Liver (tissue), 9 donors: ENCODE results near the gene PIGV. TPM values are rescaled to one million over a fixed set of nuclear protein-coding genes. Genes with fewer than 3 reads are reported as not detected.

Experiments used
- DNase-seq: peaks from one replicate; pipeline ENCODE4 v3.0.0-alpha.2; 2017; ENCODE audit warnings: low spot score
- H3K27ac ChIP-seq, 2 donors: one replicate each; pipeline ENCODE4 v1.7.0; 2013; ENCODE audit warnings: inconsistent platforms in 2 of 2, low read length in 2 of 2, control low read depth in 1 of 2, low read depth in 1 of 2, mild to moderate bottlenecking in 1 of 2
- H3K27me3 ChIP-seq, 4 donors: one replicate each; pipeline versions ENCODE4 v1.6.1 to v1.7.0; 2013; ENCODE audit warnings: low read length in 3 of 4, inconsistent platforms in 1 of 4, mild to moderate bottlenecking in 1 of 4, moderate library complexity in 1 of 4; ENCODE audit not compliant: control insufficient read depth in 4 of 4, insufficient read depth in 4 of 4
- H3K36me3 ChIP-seq, 4 donors: one replicate each; pipeline versions ENCODE4 v1.6.1 to v1.7.0; 2013; ENCODE audit warnings: low read length in 3 of 4, mild to moderate bottlenecking in 3 of 4, low read depth in 1 of 4, moderate library complexity in 1 of 4; ENCODE audit not compliant: control insufficient read depth in 4 of 4, insufficient read depth in 3 of 4
- H3K4me1 ChIP-seq, 4 donors: one replicate each; pipeline versions ENCODE4 v1.6.1 to v1.7.0; 2013; ENCODE audit warnings: low read length in 3 of 4, mild to moderate bottlenecking in 3 of 4, moderate library complexity in 1 of 4; ENCODE audit not compliant: control insufficient read depth in 4 of 4, insufficient read depth in 4 of 4
- H3K4me3 ChIP-seq, 3 donors: one replicate each; pipeline versions ENCODE4 v1.6.1 to v1.7.0; 2013; ENCODE audit warnings: low read length in 3 of 3, control low read depth in 1 of 3, low read depth in 1 of 3, mild to moderate bottlenecking in 1 of 3
- H3K9ac ChIP-seq, 2 donors: one replicate each; pipeline ENCODE4 v1.7.0; 2013; ENCODE audit warnings: low read length in 2 of 2, mild to moderate bottlenecking in 2 of 2, moderate library complexity in 2 of 2, control low read depth in 1 of 2, low read depth in 1 of 2
- H3K9me3 ChIP-seq, 4 donors: one replicate each; pipeline versions ENCODE4 v1.6.1 to v1.7.0; 2013; ENCODE audit warnings: low read length in 3 of 4; ENCODE audit not compliant: control insufficient read depth in 4 of 4
- EGR1 ChIP-seq, 2 donors: IDR thresholded peaks; 2 replicates each; pipeline ENCODE4 v1.6.1; 2016 to 2018; ENCODE audit warnings: antibody characterized with exemption in 2 of 2, low read depth in 2 of 2
- FOXA1 ChIP-seq: IDR thresholded peaks from 2 replicates; pipeline ENCODE4 v1.6.1; 2016; ENCODE audit warnings: antibody characterized with exemption
- FOXA2 ChIP-seq: IDR thresholded peaks from 2 replicates; pipeline ENCODE4 v1.6.1; 2016; ENCODE audit warnings: antibody characterized with exemption
- GABPA ChIP-seq, 2 donors: IDR thresholded peaks in 1 of 2; conservative IDR thresholded peaks in 1 of 2; 2 replicates each; pipeline ENCODE4 v1.6.1; 2016; ENCODE audit warnings: antibody characterized with exemption in 2 of 2, mild to moderate bottlenecking in 1 of 2, moderate library complexity in 1 of 2
- HNF4A ChIP-seq, 2 donors: conservative IDR thresholded peaks; 2 replicates each; pipeline ENCODE4 v1.6.1; 2016; ENCODE audit warnings: antibody characterized with exemption in 2 of 2, mild to moderate bottlenecking in 2 of 2
- HNF4G ChIP-seq: IDR thresholded peaks from 2 replicates; pipeline ENCODE4 v1.6.1; 2016; ENCODE audit warnings: antibody characterized with exemption
- JUND ChIP-seq, 2 donors: IDR thresholded peaks; 2 replicates each; pipeline ENCODE4 v1.6.1; 2016; ENCODE audit warnings: antibody characterized with exemption in 2 of 2
- NR2F2 ChIP-seq: IDR thresholded peaks from 2 replicates; pipeline ENCODE4 v1.6.1; 2016; ENCODE audit warnings: antibody characterized with exemption
- RAD21 ChIP-seq, 2 donors: IDR thresholded peaks; 2 replicates each; pipeline ENCODE4 v1.6.1; 2016; ENCODE audit warnings: antibody characterized with exemption in 2 of 2, mild to moderate bottlenecking in 2 of 2
- RXRA ChIP-seq, 2 donors: IDR thresholded peaks; 2 replicates each; pipeline ENCODE4 v1.6.1; 2017 to 2018; ENCODE audit warnings: antibody characterized with exemption in 2 of 2, mild to moderate bottlenecking in 1 of 2
- SP1 ChIP-seq: IDR thresholded peaks from 2 replicates; pipeline ENCODE4 v1.6.1; 2018; ENCODE audit warnings: antibody characterized with exemption, mild to moderate bottlenecking
- TAF1 ChIP-seq: conservative IDR thresholded peaks from 2 replicates; pipeline ENCODE4 v1.6.1; 2016; ENCODE audit warnings: antibody characterized with exemption, mild to moderate bottlenecking
- YY1 ChIP-seq: IDR thresholded peaks from 2 replicates; pipeline ENCODE4 v1.6.1; 2016; ENCODE audit warnings: antibody characterized with exemption, mild to moderate bottlenecking
- WGBS: extraction: QIAGEN DNeasy Blood & Tissue Kit; methylation state at CpG from one replicate; pipeline ENCODE4 v1.1.7; 2013; 5-methylcytosine and 5-hydroxymethylcytosine counted together
- polyA plus RNA-seq, 2 donors: library from polyadenylated mRNA; stranded (reverse) in 1 of 2; unstranded in 1 of 2; fragments of 200-250 nt in 1 of 2; fragments of >200 nt in 1 of 2; fragmentation: Nextera tagmentation in 1 of 2; extraction: Ambion mirVana in 1 of 2; gene quantifications; one replicate each; pipeline versions ENCODE4 v1.2.1 to v1.2.3, GENCODE V29; 2013 to 2015
- total RNA-seq, 2 donors: library from RNA; depleted of rRNA; stranded (reverse); fragments of >200 nt; gene quantifications; one replicate each; pipeline ENCODE4 v1.2.3, GENCODE V29; 2014
- TF ChIP-seq, protein P1 (sequence below): IDR thresholded peaks from 2 replicates; pipeline ENCODE4 v1.6.1; 2016; ENCODE audit warnings: antibody characterized with exemption, mild to moderate bottlenecking
- TF ChIP-seq, protein P2 (sequence below): IDR thresholded peaks from 2 replicates; pipeline ENCODE4 v1.6.1; 2016; ENCODE audit warnings: antibody characterized with exemption
- TF ChIP-seq, protein P3 (sequence below): fragments of 150-350 bp; IDR thresholded peaks from 2 replicates; pipeline ENCODE4 v1.5.1; 2017; ENCODE audit warnings: improper control_type of control experiment, low read depth, low read length; ENCODE audit not compliant: missing input control
- TF ChIP-seq, protein P4 (sequence below): IDR thresholded peaks from 2 replicates; pipeline ENCODE4 v1.6.1; 2016; ENCODE audit warnings: antibody characterized with exemption
- TF ChIP-seq, protein P5 (sequence below): IDR thresholded peaks from 2 replicates; pipeline ENCODE4 v1.6.1; 2016; ENCODE audit warnings: antibody characterized with exemption
- donor health status: healthy.
- donor health status: healthy.
- donor health status: healthy.
- donor health status: healthy.
- donor health status: healthy.

Gene PIGV
- total and polyA plus RNA-seq, 4 donors = 13.9 to 24.3 (median 14.8) TPM

DNA sequence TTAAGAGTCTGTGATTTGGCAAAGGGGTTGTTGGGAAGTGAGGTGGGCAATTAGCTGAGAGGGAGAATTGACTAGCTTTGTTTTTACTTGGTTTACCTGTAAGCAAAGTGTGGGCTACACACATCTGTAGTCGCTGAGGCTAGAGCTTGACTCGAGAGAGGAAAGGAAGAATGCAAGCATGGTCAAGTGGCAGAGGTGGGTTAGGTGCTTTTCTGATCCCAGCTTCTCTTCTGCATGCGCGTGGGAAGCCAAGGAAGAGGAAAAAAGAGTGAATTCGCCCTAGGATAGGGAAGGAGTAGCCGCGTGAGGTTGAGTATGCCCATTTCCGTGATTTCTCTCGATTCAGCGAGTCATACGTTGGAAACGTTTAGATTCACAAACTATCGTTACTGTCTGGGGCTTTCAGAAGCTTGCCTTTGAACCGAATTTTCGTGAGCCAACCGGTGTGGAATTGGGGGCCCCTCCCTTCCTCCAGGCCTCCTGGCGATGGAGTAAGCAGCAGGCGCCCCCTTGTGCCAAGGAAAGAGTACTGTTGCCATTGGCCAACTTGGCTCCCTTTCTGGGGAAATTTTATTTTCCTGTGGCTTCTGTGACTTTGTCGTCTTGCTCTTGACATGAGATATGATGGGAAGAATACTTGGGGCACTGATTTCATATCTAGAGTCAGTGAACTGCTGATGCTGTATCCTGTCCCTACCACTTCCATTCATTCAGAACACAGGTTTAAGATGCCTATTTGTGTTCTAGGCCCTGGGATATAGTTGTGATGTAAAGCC, 1.3 kb downstream of the PIGV start:
- TF ChIP-seq RXRA (IDR thresholded peaks at IDR 0.05) (peak; percentile 49 to 67), SP1 (peak; percentile 32), TAF1 (peak; percentile 47), RAD21 (IDR thresholded peaks at IDR 0.05) (peak; percentile 100), FOXA1 (peak; percentile 13), EGR1 (IDR thresholded peaks at IDR 0.05; ENCODE audit: low read depth in 2 of 2) (no peak), JUND (IDR thresholded peaks at IDR 0.05) (no peak), HNF4G (no peak), GABPA (IDR thresholded peaks at IDR 0.05 in 1 of 2, conservative IDR thresholded peaks at IDR 0.05 in 1 of 2) (no peak), NR2F2 (no peak), HNF4A (conservative IDR thresholded peaks at IDR 0.05) (peak; percentile 10 to 30), YY1 (peak; percentile 32), FOXA2 (no peak)
- TF ChIP-seq, protein P1, sequence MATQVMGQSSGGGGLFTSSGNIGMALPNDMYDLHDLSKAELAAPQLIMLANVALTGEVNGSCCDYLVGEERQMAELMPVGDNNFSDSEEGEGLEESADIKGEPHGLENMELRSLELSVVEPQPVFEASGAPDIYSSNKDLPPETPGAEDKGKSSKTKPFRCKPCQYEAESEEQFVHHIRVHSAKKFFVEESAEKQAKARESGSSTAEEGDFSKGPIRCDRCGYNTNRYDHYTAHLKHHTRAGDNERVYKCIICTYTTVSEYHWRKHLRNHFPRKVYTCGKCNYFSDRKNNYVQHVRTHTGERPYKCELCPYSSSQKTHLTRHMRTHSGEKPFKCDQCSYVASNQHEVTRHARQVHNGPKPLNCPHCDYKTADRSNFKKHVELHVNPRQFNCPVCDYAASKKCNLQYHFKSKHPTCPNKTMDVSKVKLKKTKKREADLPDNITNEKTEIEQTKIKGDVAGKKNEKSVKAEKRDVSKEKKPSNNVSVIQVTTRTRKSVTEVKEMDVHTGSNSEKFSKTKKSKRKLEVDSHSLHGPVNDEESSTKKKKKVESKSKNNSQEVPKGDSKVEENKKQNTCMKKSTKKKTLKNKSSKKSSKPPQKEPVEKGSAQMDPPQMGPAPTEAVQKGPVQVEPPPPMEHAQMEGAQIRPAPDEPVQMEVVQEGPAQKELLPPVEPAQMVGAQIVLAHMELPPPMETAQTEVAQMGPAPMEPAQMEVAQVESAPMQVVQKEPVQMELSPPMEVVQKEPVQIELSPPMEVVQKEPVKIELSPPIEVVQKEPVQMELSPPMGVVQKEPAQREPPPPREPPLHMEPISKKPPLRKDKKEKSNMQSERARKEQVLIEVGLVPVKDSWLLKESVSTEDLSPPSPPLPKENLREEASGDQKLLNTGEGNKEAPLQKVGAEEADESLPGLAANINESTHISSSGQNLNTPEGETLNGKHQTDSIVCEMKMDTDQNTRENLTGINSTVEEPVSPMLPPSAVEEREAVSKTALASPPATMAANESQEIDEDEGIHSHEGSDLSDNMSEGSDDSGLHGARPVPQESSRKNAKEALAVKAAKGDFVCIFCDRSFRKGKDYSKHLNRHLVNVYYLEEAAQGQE = no peak
- TF ChIP-seq, protein P2, sequence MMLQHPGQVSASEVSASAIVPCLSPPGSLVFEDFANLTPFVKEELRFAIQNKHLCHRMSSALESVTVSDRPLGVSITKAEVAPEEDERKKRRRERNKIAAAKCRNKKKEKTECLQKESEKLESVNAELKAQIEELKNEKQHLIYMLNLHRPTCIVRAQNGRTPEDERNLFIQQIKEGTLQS = no peak
- TF ChIP-seq, protein P3, sequence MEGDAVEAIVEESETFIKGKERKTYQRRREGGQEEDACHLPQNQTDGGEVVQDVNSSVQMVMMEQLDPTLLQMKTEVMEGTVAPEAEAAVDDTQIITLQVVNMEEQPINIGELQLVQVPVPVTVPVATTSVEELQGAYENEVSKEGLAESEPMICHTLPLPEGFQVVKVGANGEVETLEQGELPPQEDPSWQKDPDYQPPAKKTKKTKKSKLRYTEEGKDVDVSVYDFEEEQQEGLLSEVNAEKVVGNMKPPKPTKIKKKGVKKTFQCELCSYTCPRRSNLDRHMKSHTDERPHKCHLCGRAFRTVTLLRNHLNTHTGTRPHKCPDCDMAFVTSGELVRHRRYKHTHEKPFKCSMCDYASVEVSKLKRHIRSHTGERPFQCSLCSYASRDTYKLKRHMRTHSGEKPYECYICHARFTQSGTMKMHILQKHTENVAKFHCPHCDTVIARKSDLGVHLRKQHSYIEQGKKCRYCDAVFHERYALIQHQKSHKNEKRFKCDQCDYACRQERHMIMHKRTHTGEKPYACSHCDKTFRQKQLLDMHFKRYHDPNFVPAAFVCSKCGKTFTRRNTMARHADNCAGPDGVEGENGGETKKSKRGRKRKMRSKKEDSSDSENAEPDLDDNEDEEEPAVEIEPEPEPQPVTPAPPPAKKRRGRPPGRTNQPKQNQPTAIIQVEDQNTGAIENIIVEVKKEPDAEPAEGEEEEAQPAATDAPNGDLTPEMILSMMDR = peak; percentile 99
- TF ChIP-seq, protein P4, sequence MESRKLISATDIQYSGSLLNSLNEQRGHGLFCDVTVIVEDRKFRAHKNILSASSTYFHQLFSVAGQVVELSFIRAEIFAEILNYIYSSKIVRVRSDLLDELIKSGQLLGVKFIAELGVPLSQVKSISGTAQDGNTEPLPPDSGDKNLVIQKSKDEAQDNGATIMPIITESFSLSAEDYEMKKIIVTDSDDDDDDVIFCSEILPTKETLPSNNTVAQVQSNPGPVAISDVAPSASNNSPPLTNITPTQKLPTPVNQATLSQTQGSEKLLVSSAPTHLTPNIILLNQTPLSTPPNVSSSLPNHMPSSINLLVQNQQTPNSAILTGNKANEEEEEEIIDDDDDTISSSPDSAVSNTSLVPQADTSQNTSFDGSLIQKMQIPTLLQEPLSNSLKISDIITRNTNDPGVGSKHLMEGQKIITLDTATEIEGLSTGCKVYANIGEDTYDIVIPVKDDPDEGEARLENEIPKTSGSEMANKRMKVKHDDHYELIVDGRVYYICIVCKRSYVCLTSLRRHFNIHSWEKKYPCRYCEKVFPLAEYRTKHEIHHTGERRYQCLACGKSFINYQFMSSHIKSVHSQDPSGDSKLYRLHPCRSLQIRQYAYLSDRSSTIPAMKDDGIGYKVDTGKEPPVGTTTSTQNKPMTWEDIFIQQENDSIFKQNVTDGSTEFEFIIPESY = no peak
- TF ChIP-seq, protein P5, sequence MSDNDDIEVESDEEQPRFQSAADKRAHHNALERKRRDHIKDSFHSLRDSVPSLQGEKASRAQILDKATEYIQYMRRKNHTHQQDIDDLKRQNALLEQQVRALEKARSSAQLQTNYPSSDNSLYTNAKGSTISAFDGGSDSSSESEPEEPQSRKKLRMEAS = no peak
- under 1% methylated on average over 19 of the region's 19 CpGs for WGBS
- peak overlapping the region; percentile 74 to 94 (median 75) for H3K4me3 ChIP-seq
- H3K27me3 ChIP-seq = no peaks in the 10 kb centered on the region
- H3K4me1 ChIP-seq = peaks cover 12 to 76% (median 42%) of the 10 kb centered on the region in 4 donors
- peaks cover 0 to 4% (median 0%) of the 10 kb centered on the region in 4 donors for H3K36me3 ChIP-seq
- H3K27ac ChIP-seq = peak overlapping the region; percentile 99 to 100
- peak overlapping the region; percentile 98 to 99 for H3K9ac ChIP-seq
- H3K9me3 ChIP-seq = no peaks in the 10 kb centered on the region
- peak; percentile 83 for DNase-seq
